HCT116 (cell line): Measurements from ENCODE around the gene AGAP2. TPM values are rescaled to one million over a fixed set of nuclear protein-coding genes. Genes with fewer than 3 reads are reported as not detected.
A peak's percentile ranks its signal among the peaks of the same experiment; 100 is the strongest.

ENCODE experiments used
- ATAC-seq: fragments of 200-7000 bp; cut with Tn5 transposase; 2 replicates; pipeline ENCODE4 v1.9.1; 2020; ENCODE audit warnings: mild to moderate bottlenecking, moderate library complexity
- BruUV-seq: library from RNA; stranded (reverse); fragments of 400-500 nt; replicated peaks from 2 replicates; lab custom pipeline; 2021; lab: Mats Ljungman, UMichigan
- CTCF ChIA-PET: fragments of 300-600 bp; sonication (Branson Sonifier 250); formaldehyde crosslinking; loops from one replicate; lab custom pipeline; 2021; ENCODE audit warnings: antibody characterized with exemption; lab: Charles Lee
- POLR2A ChIA-PET: fragments of 300-600, 350-600 bp; sonication (Branson Sonifier 250); formaldehyde crosslinking; loops from one replicate; lab custom pipeline; 2021; ENCODE audit warnings: antibody characterized with exemption; lab: Charles Lee
- RAD21 ChIA-PET, 2 experiments: fragments of 300-600 bp; sonication (Branson Sonifier 250); formaldehyde crosslinking; loops; one replicate each; lab custom pipeline; 2023; ENCODE audit warnings: low total read pairs in 2 of 2; ENCODE audit not compliant: uncharacterized antibody in 2 of 2, unreplicated experiment in 2 of 2, low non-redundant PET in 1 of 2; lab: Charles Lee
- DNase-seq: peaks from one replicate; pipeline ENCODE4 v3.0.0-alpha.2; 2010; ENCODE audit warnings: low read depth, low spot score
- H2AFZ ChIP-seq: fragments of 200-600 bp; shearing (Covaris generic), sonication (generic); 2 replicates; pipeline ENCODE4 v1.6.1; 2017; ENCODE audit warnings: low read depth, mixed run types, mixed read lengths, antibody characterized with exemption, low read length; ENCODE audit not compliant: poor library complexity, severe bottlenecking
- H3K27ac ChIP-seq: 2 replicates; pipeline ENCODE4 v1.5.1; 2012; ENCODE audit warnings: low read depth, low read length
- H3K27me3 ChIP-seq: fragments of 200-600 bp; sonication (generic); 2 replicates; pipeline ENCODE4 v1.6.1; 2016; ENCODE audit warnings: mixed run types, low read length, mixed read lengths; ENCODE audit not compliant: insufficient read depth
- H3K36me3 ChIP-seq, 2 experiments: fragments of 200-500 bp in 1 of 2; fragments of 200-600 bp in 1 of 2; sonication (Bioruptor generic) in 1 of 2; sonication (generic) in 1 of 2; 2 replicates each; pipeline versions ENCODE4 v1.5.1 to v1.6.1; 2014 to 2016; ENCODE audit warnings: low read length in 2 of 2, inconsistent platforms in 1 of 2, mixed read lengths in 1 of 2, mixed run types in 1 of 2; ENCODE audit not compliant: insufficient read depth in 2 of 2, control insufficient read depth in 1 of 2
- H3K4me1 ChIP-seq, 2 experiments: fragments of 200-600 bp in 1 of 2; sonication (generic) in 1 of 2; 2 replicates each; pipeline versions ENCODE4 v1.5.1 to v1.6.1; 2012 to 2017; ENCODE audit warnings: low read length in 2 of 2, inconsistent platforms in 1 of 2, mild to moderate bottlenecking in 1 of 2, mixed read lengths in 1 of 2, mixed run types in 1 of 2, moderate library complexity in 1 of 2; ENCODE audit not compliant: insufficient read depth in 2 of 2, control insufficient read depth in 1 of 2
- H3K4me2 ChIP-seq: fragments of 200-600 bp; sonication (generic); 2 replicates; pipeline ENCODE4 v1.6.1; 2017; ENCODE audit warnings: mixed run types, low read length, mixed read lengths
- H3K4me3 ChIP-seq, 2 experiments: fragments of 200-600 bp in 1 of 2; sonication (generic) in 1 of 2; replicated peaks in 1 of 2; 2 replicates each; pipeline ENCODE4 v1.5.1; 2011 to 2016; ENCODE audit warnings: low read length in 2 of 2, control low read depth in 1 of 2, low read depth in 1 of 2, mild to moderate bottlenecking in 1 of 2, mixed read lengths in 1 of 2, mixed run types in 1 of 2
- H3K79me2 ChIP-seq: fragments of 200-600 bp; sonication (generic); 2 replicates; pipeline ENCODE4 v1.6.1; 2017; ENCODE audit warnings: mild to moderate bottlenecking, mixed run types, low read length, moderate library complexity, mixed read lengths; ENCODE audit not compliant: insufficient read depth
- H3K9ac ChIP-seq: fragments of 200-600 bp; sonication (generic); 2 replicates; pipeline ENCODE4 v1.6.1; 2016; ENCODE audit warnings: low read length, mixed read lengths
- H3K9me2 ChIP-seq: fragments of 200-600 bp; sonication (generic), shearing (Covaris generic); 2 replicates; pipeline ENCODE4 v1.6.1; 2017; ENCODE audit warnings: mixed run types, mild to moderate bottlenecking, moderate library complexity; ENCODE audit not compliant: insufficient read depth
- H3K9me3 ChIP-seq, 2 experiments: fragments of 200-500 bp in 1 of 2; fragments of 200-600 bp in 1 of 2; sonication (Bioruptor generic) in 1 of 2; sonication (generic) in 1 of 2; 2 replicates each; pipeline ENCODE4 v1.6.1; 2014 to 2017; ENCODE audit warnings: low read length in 2 of 2, mixed read lengths in 2 of 2, inconsistent platforms in 1 of 2, low read depth in 1 of 2, mild to moderate bottlenecking in 1 of 2, mixed run types in 1 of 2, moderate library complexity in 1 of 2; ENCODE audit not compliant: control insufficient read depth in 1 of 2, insufficient read depth in 1 of 2
- H4K20me1 ChIP-seq: fragments of 200-600 bp; sonication (generic), shearing (Covaris generic); 2 replicates; pipeline ENCODE4 v1.6.1; 2017; ENCODE audit warnings: mixed run types, mild to moderate bottlenecking, moderate library complexity; ENCODE audit not compliant: insufficient read depth
- ATF3 ChIP-seq: IDR thresholded peaks from 2 replicates; pipeline ENCODE4 v1.6.1; 2012
- CBX3 ChIP-seq: IDR thresholded peaks from 2 replicates; pipeline ENCODE4 v1.6.1; 2012; ENCODE audit warnings: low read depth
- CEBPB ChIP-seq: IDR thresholded peaks from 2 replicates; pipeline ENCODE4 v1.6.1; 2012; ENCODE audit warnings: low read depth
- EGR1 ChIP-seq: IDR thresholded peaks from 2 replicates; pipeline ENCODE4 v1.6.1; 2012; ENCODE audit warnings: low read depth
- ELF1 ChIP-seq: IDR thresholded peaks from 2 replicates; pipeline ENCODE4 v1.6.1; 2012; ENCODE audit warnings: low read depth, borderline replicate concordance
- EZH2phosphoT487 ChIP-seq: fragments of 200-600 bp; IDR thresholded peaks from 2 replicates; pipeline ENCODE4 v1.6.1; 2018; ENCODE audit warnings: antibody characterized with exemption, borderline replicate concordance
- FOSL1 ChIP-seq: IDR thresholded peaks from 2 replicates; pipeline ENCODE4 v1.6.1; 2012; ENCODE audit warnings: low read depth
- JUND ChIP-seq: IDR thresholded peaks from 2 replicates; pipeline ENCODE4 v1.6.1; 2012
- MAX ChIP-seq: IDR thresholded peaks from 2 replicates; pipeline ENCODE4 v1.6.1; 2012
- POLR2A ChIP-seq: IDR thresholded peaks from 2 replicates; pipeline ENCODE4 v1.7.0; 2011; ENCODE audit warnings: borderline replicate concordance; ENCODE audit not compliant: insufficient read depth, insufficient read length; ENCODE audit errors: extremely low read depth
- POLR2AphosphoS5 ChIP-seq: IDR thresholded peaks from 2 replicates; pipeline ENCODE4 v1.6.1; 2011; ENCODE audit warnings: mild to moderate bottlenecking, low read depth, low read length, moderate library complexity
- RAD21 ChIP-seq: IDR thresholded peaks from 2 replicates; pipeline ENCODE4 v1.6.1; 2012; ENCODE audit warnings: low read depth, mild to moderate bottlenecking
- SIN3A ChIP-seq: IDR thresholded peaks from 2 replicates; pipeline ENCODE4 v1.6.1; 2012; ENCODE audit warnings: low read depth
- SP1 ChIP-seq: IDR thresholded peaks from 2 replicates; pipeline ENCODE4 v1.6.1; 2012; ENCODE audit warnings: low read depth
- SRF ChIP-seq: IDR thresholded peaks from 2 replicates; pipeline ENCODE4 v1.6.1; 2012; ENCODE audit warnings: low read depth
- TCF7L2 ChIP-seq: IDR thresholded peaks from 2 replicates; pipeline ENCODE4 v1.7.0; 2011; ENCODE audit warnings: borderline replicate concordance, inconsistent platforms; ENCODE audit not compliant: insufficient read depth, insufficient read length; ENCODE audit errors: extremely low read depth
- YY1 ChIP-seq: IDR thresholded peaks from 2 replicates; pipeline ENCODE4 v1.6.1; 2011; ENCODE audit warnings: low read length, low read depth, moderate library complexity, mild to moderate bottlenecking; ENCODE audit not compliant: insufficient replicate concordance; ENCODE audit errors: extremely low read depth
- ZNF274 ChIP-seq: fragments of 200-500 bp; sonication (Bioruptor generic); IDR thresholded peaks from 2 replicates; pipeline ENCODE4 v1.6.1; 2014; ENCODE audit warnings: mild to moderate bottlenecking, low read depth, low read length, inconsistent platforms
- intact Hi-C: fragments of 100-400 bp; cut with micrococcal nuclease; formaldehyde crosslinking; loops from 2 replicates; pipeline ENCODE4 v1.10.0; 2022
- total RNA-seq: library from RNA; stranded (reverse); gene quantifications from one replicate; pipeline ENCODE4 v1.2.1, GENCODE V29; 2021; ENCODE audit not compliant: unreplicated experiment
- TF ChIP-seq, protein P1 (sequence below): IDR thresholded peaks from 2 replicates; pipeline ENCODE4 v1.6.1; 2011; ENCODE audit warnings: mild to moderate bottlenecking, low read length, moderate library complexity; ENCODE audit not compliant: insufficient replicate concordance; ENCODE audit errors: extremely low read depth
- TF ChIP-seq, protein P2 (sequence below), 3 experiments: fragments of 200-600 bp in 1 of 3; sonication (generic) in 1 of 3; IDR thresholded peaks in 2 of 3; conservative IDR thresholded peaks in 1 of 3; 2 replicates each; pipeline ENCODE4 v1.5.1; 2012 to 2017; ENCODE audit warnings: low read depth in 2 of 3, low read length in 2 of 3, antibody characterized with exemption in 1 of 3, borderline replicate concordance in 1 of 3, control low read depth in 1 of 3, mild to moderate bottlenecking in 1 of 3, mixed read lengths in 1 of 3, mixed run types in 1 of 3, moderate library complexity in 1 of 3; ENCODE audit not compliant: insufficient read depth in 1 of 3

Gene AGAP2
- total RNA-seq, 1 experiment from 2014 or later: 15.8 TPM

- Histone ChIP-seq H3K9me2 (no peaks in the 10 kb centered on the region), H3K27me3 (no peaks in the 10 kb centered on the region), H3K9me3 (no peaks in the 10 kb centered on the region), H3K79me2 (peaks cover 18% of the 10 kb centered on the region), H3K27ac (peak overlapping the region; percentile 73), H3K9ac (no peak overlapping the region), H3K4me2 (0 out of 2 replicates have a peak overlapping the region, but pooled peaks have one; percentile 100), H2AFZ (no peak overlapping the region), H3K4me1 (peaks cover 11 to 47% of the 10 kb centered on the region in 2 experiments), H3K36me3 (peaks cover 9 to 27% of the 10 kb centered on the region in 2 experiments; a peak in 3 of 4 replicates), H3K4me3 (no peak overlapping the region), H4K20me1 (no peaks in the 10 kb centered on the region)
- BruUV-seq: no TSS peak
- ChIA-PET CTCF (interaction anchor here (4.0 kb wide), 1 partner anchor 12 kb away, joined by 51 read pairs; no protein-coding TSS in a partner anchor), RAD21 (no interaction called here), POLR2A (interaction anchor here (1.7 to 2.4 kb wide), 2 partner anchors 11 to 13 kb away, joined by 5 to 12 read pairs; no protein-coding TSS in a partner anchor)
- no peak for ATAC-seq
- no peak for DNase-seq
- intact Hi-C loops: no loop called here
- TF ChIP-seq TCF7L2 (no peak), RAD21 (no peak), SP1 (no peak), ELF1 (no peak), YY1 (no peak), ZNF274 (no peak), POLR2AphosphoS5 (no peak), CEBPB (no peak), POLR2A (no peak), CBX3 (no peak), EGR1 (no peak), EZH2phosphoT487 (no peak), ATF3 (no peak), JUND (no peak), FOSL1 (no peak), MAX (no peak), SRF (no peak), SIN3A (no peak)
- TF ChIP-seq, protein P1, sequence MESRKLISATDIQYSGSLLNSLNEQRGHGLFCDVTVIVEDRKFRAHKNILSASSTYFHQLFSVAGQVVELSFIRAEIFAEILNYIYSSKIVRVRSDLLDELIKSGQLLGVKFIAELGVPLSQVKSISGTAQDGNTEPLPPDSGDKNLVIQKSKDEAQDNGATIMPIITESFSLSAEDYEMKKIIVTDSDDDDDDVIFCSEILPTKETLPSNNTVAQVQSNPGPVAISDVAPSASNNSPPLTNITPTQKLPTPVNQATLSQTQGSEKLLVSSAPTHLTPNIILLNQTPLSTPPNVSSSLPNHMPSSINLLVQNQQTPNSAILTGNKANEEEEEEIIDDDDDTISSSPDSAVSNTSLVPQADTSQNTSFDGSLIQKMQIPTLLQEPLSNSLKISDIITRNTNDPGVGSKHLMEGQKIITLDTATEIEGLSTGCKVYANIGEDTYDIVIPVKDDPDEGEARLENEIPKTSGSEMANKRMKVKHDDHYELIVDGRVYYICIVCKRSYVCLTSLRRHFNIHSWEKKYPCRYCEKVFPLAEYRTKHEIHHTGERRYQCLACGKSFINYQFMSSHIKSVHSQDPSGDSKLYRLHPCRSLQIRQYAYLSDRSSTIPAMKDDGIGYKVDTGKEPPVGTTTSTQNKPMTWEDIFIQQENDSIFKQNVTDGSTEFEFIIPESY: no peak
- TF ChIP-seq, protein P2, sequence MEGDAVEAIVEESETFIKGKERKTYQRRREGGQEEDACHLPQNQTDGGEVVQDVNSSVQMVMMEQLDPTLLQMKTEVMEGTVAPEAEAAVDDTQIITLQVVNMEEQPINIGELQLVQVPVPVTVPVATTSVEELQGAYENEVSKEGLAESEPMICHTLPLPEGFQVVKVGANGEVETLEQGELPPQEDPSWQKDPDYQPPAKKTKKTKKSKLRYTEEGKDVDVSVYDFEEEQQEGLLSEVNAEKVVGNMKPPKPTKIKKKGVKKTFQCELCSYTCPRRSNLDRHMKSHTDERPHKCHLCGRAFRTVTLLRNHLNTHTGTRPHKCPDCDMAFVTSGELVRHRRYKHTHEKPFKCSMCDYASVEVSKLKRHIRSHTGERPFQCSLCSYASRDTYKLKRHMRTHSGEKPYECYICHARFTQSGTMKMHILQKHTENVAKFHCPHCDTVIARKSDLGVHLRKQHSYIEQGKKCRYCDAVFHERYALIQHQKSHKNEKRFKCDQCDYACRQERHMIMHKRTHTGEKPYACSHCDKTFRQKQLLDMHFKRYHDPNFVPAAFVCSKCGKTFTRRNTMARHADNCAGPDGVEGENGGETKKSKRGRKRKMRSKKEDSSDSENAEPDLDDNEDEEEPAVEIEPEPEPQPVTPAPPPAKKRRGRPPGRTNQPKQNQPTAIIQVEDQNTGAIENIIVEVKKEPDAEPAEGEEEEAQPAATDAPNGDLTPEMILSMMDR (IDR thresholded peaks at IDR 0.05 in 2 of 3, conservative IDR thresholded peaks at IDR 0.05 in 1 of 3; ENCODE audit: borderline replicate concordance in 1 of 3, insufficient read depth in 1 of 3, low read depth in 2 of 3, low read length in 2 of 3): no peak
Observed at GRCh38 chr12:57767876-57768275, 29.3 kb upstream of the AGAP2 start.
